CD14-positive monocyte (primary cell): ENCODE measurements around the gene PEMT. TPM values are rescaled to one million over a fixed set of nuclear protein-coding genes. Genes with fewer than 3 reads are reported as not detected.
A peak's percentile ranks its signal among the peaks of the same experiment; 100 is the strongest.

Experiments
- DNase-seq, 3 donors: peaks; one replicate each; pipeline ENCODE4 v3.0.0-alpha.2; 2011 to 2022
- H2AFZ ChIP-seq: 2 replicates; pipeline ENCODE4 v1.6.0; 2012; ENCODE audit warnings: mild to moderate bottlenecking, low read depth, low read length, inconsistent platforms; ENCODE audit not compliant: insufficient read depth, poor library complexity, severe bottlenecking
- H3K27ac ChIP-seq, 2 donors: 1 replicate in 1 of 2; 2 replicates in 1 of 2; pipeline ENCODE4 v1.5.1; 2012 to 2013; ENCODE audit warnings: low read length in 2 of 2, control low read depth in 1 of 2, inconsistent platforms in 1 of 2, low read depth in 1 of 2, mild to moderate bottlenecking in 1 of 2
- H3K27me3 ChIP-seq, 2 donors: one replicate each; pipeline versions ENCODE4 v1.6.0 to v1.6.1; 2011 to 2013; ENCODE audit warnings: low read length in 2 of 2; ENCODE audit not compliant: control insufficient read depth in 2 of 2, insufficient read depth in 2 of 2
- H3K36me3 ChIP-seq, 2 donors: replicated peaks in 1 of 2; 1 replicate in 1 of 2; 2 replicates in 1 of 2; pipeline versions ENCODE4 v1.5.1 to v1.6.1; 2012 to 2013; ENCODE audit warnings: low read length in 2 of 2, control low read depth in 1 of 2, inconsistent platforms in 1 of 2, mild to moderate bottlenecking in 1 of 2; ENCODE audit not compliant: insufficient read depth in 2 of 2, control insufficient read depth in 1 of 2
- H3K4me1 ChIP-seq, 2 donors: 1 replicate in 1 of 2; 2 replicates in 1 of 2; pipeline versions ENCODE4 v1.5.1 to v1.6.1; 2012 to 2013; ENCODE audit warnings: low read length in 2 of 2, control low read depth in 1 of 2, inconsistent platforms in 1 of 2, mild to moderate bottlenecking in 1 of 2, moderate library complexity in 1 of 2; ENCODE audit not compliant: insufficient read depth in 2 of 2, control insufficient read depth in 1 of 2
- H3K4me2 ChIP-seq: replicated peaks from 2 replicates; pipeline ENCODE3; 2012; ENCODE audit warnings: low read length, moderate library complexity, mild to moderate bottlenecking; ENCODE audit not compliant: poor library complexity, severe bottlenecking; ENCODE audit errors: extremely low read depth
- H3K4me3 ChIP-seq, 3 experiments: fragments of 200-600 bp in 1 of 3; sonication (generic) in 1 of 3; replicated peaks in 1 of 3; 1 replicate in 2 of 3; 2 replicates in 1 of 3; pipeline ENCODE4 v1.5.1; 2011 to 2013; ENCODE audit warnings: low read length in 3 of 3, mild to moderate bottlenecking in 3 of 3, control low read depth in 2 of 3, low read depth in 2 of 3, inconsistent platforms in 1 of 3, moderate library complexity in 1 of 3
- H3K79me2 ChIP-seq: 2 replicates; pipeline ENCODE4 v1.6.0; 2012; ENCODE audit warnings: mild to moderate bottlenecking, control low read depth, inconsistent platforms, low read length, moderate library complexity; ENCODE audit not compliant: insufficient read depth
- H3K9ac ChIP-seq: 2 replicates; pipeline ENCODE4 v1.6.0; 2017; ENCODE audit warnings: low read length, mild to moderate bottlenecking; ENCODE audit not compliant: insufficient read depth, poor library complexity, severe bottlenecking
- H3K9me3 ChIP-seq, 2 donors: replicated peaks in 1 of 2; 1 replicate in 1 of 2; 2 replicates in 1 of 2; pipeline versions ENCODE4 v1.5.1 to v1.6.1; 2012 to 2013; ENCODE audit warnings: low read length in 2 of 2, control low read depth in 1 of 2; ENCODE audit not compliant: control insufficient read depth in 1 of 2, insufficient read depth in 1 of 2
- H4K20me1 ChIP-seq: 2 replicates; pipeline ENCODE4 v1.6.0; 2012; ENCODE audit warnings: mild to moderate bottlenecking, low read length, control low read depth, moderate library complexity; ENCODE audit not compliant: insufficient read depth
- H3K27ac Mint-ChIP-seq, 7 donors: one replicate each; pipeline ENCODE4 v1.8.0; 2020; ENCODE audit warnings: mild to moderate bottlenecking in 7 of 7, mixed read lengths in 7 of 7, moderate library complexity in 6 of 7, inconsistent platforms in 2 of 7
- H3K27me3 Mint-ChIP-seq, 3 donors: one replicate each; pipeline ENCODE4 v1.8.0; 2021 to 2022; ENCODE audit warnings: low read depth in 3 of 3, mild to moderate bottlenecking in 3 of 3, mixed read lengths in 3 of 3, moderate library complexity in 3 of 3, inconsistent platforms in 1 of 3
- H3K36me3 Mint-ChIP-seq, 2 donors: one replicate each; pipeline ENCODE4 v1.8.0; 2020; ENCODE audit warnings: mixed read lengths in 2 of 2, inconsistent platforms in 1 of 2, mild to moderate bottlenecking in 1 of 2
- H3K4me1 Mint-ChIP-seq: one replicate; pipeline ENCODE4 v1.8.0; 2020; ENCODE audit warnings: mild to moderate bottlenecking, mixed read lengths
- H3K4me3 Mint-ChIP-seq, 2 donors: one replicate each; pipeline ENCODE4 v1.8.0; 2020; ENCODE audit warnings: mild to moderate bottlenecking in 2 of 2, mixed read lengths in 2 of 2, moderate library complexity in 1 of 2
- H3K9me3 Mint-ChIP-seq, 7 donors: one replicate each; pipeline ENCODE4 v1.8.0; 2020 to 2022; ENCODE audit warnings: mixed read lengths in 7 of 7, mild to moderate bottlenecking in 6 of 7, moderate library complexity in 6 of 7, inconsistent platforms in 2 of 7
- WGBS: methylation state at CpG from one replicate; pipeline ENCODE4 v1.1.5; 2013; ENCODE audit warnings: missing lambda C conversion rate; ENCODE audit not compliant: insufficient coverage; 5-methylcytosine and 5-hydroxymethylcytosine counted together
- intact Hi-C, 2 donors: fragments of 100-400 bp; cut with micrococcal nuclease; formaldehyde crosslinking; loops; one replicate each; pipeline versions ENCODE4 v1.15.0 to v1.15.1; 2023
- polyA plus RNA-seq, 3 donors: library from polyadenylated mRNA; depleted of rRNA in 1 of 3; unstranded in 2 of 3; stranded (reverse) in 1 of 3; fragments of 300-500 nt in 2 of 3; fragments of >200 nt in 1 of 3; fragmentation: Illumina TruSeq in 2 of 3; gene quantifications; 1 replicate in 2 of 3; 2 replicates in 1 of 3; pipeline ENCODE4 v1.2.3, GENCODE V29; 2012 to 2021
- TF ChIP-seq, protein P1 (sequence below): fragments of 200-600 bp; IDR thresholded peaks from one replicate; pipeline ENCODE4 v1.8.0; 2022; ENCODE audit warnings: antibody characterized with exemption, mild to moderate bottlenecking

The PEMT gene
- polyA plus RNA-seq, 3 donors: 26.7 to 41.0 (median 38.4) TPM

DNA sequence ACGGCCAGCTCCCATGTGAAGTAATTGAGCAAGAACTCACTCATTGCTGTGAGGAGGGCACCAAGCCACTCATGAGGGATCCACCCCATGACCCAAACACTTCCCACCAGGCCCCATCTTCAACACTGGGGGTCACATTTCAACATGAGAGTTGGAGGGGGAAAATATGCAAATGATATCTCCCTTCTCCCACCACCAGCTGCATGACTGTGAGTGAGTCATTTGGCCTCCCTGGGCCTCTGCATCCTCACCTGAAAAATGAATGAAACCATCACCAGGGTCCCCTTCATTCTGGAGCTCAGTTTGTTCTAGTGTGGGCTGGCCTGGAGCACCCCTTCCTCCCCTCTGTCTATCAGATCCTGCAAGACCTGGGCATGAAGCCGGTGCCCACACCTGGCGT, 121.5 kb downstream of the PEMT start:
- H4K20me1 ChIP-seq: no peaks in the 10 kb centered on the region
- no peak overlapping the region for H3K4me3 Mint-ChIP-seq
- H3K9ac ChIP-seq: no peak overlapping the region
- H3K27me3 ChIP-seq: no peaks in the 10 kb centered on the region
- no peaks in the 10 kb centered on the region for H3K36me3 Mint-ChIP-seq
- H3K79me2 ChIP-seq: no peaks in the 10 kb centered on the region
- no peak overlapping the region for H2AFZ ChIP-seq
- WGBS: 100% methylated on average over 2 of the region's 3 CpGs
- no peak for DNase-seq
- TF ChIP-seq, protein P1, sequence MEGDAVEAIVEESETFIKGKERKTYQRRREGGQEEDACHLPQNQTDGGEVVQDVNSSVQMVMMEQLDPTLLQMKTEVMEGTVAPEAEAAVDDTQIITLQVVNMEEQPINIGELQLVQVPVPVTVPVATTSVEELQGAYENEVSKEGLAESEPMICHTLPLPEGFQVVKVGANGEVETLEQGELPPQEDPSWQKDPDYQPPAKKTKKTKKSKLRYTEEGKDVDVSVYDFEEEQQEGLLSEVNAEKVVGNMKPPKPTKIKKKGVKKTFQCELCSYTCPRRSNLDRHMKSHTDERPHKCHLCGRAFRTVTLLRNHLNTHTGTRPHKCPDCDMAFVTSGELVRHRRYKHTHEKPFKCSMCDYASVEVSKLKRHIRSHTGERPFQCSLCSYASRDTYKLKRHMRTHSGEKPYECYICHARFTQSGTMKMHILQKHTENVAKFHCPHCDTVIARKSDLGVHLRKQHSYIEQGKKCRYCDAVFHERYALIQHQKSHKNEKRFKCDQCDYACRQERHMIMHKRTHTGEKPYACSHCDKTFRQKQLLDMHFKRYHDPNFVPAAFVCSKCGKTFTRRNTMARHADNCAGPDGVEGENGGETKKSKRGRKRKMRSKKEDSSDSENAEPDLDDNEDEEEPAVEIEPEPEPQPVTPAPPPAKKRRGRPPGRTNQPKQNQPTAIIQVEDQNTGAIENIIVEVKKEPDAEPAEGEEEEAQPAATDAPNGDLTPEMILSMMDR: no peak
- no peak overlapping the region for H3K4me3 ChIP-seq
- peak overlapping the region in 1 of 7 donors; percentile 50 for H3K27ac Mint-ChIP-seq
- H3K36me3 ChIP-seq: no peaks in the 10 kb centered on the region
- no peak overlapping the region for H3K27ac ChIP-seq
- H3K4me1 ChIP-seq: no peaks in the 10 kb centered on the region
- H3K27me3 Mint-ChIP-seq: peaks cover 6 to 10% (median 6%) of the 10 kb centered on the region in 3 donors
- peaks cover 0 to 2% (median 0%) of the 10 kb centered on the region in 7 donors for H3K9me3 Mint-ChIP-seq
- intact Hi-C loops: no loop called here
- H3K4me2 ChIP-seq: no peak overlapping the region
- H3K9me3 ChIP-seq: no peaks in the 10 kb centered on the region
- H3K4me1 Mint-ChIP-seq: no peaks in the 10 kb centered on the region

DNA sequence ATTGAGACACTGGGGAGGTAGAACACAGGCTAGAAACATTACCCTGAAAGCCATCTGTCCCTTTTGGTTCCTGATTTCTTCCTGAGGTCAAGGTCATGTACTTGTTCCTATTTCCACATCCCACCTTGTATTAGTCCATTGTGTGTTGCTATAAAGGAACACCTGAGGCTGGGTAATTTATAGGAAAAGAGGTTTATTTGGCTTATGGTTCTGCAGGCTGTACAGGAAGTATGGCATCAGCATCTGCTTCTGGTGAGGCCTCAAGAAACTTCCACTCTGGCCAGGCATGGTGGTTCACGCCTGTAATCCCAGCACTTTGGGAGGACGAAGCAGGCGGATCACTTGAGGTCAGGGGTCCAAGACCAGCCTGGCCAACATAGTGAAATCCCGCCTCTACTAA, 122.2 kb downstream of the PEMT start:
- Histone ChIP-seq H3K9ac (no peak overlapping the region), H3K79me2 (no peaks in the 10 kb centered on the region), H3K4me3 (no peak overlapping the region), H3K27ac (no peak overlapping the region), H3K36me3 (no peaks in the 10 kb centered on the region), H3K27me3 (no peaks in the 10 kb centered on the region), H3K4me2 (no peak overlapping the region), H3K9me3 (no peaks in the 10 kb centered on the region), H4K20me1 (no peaks in the 10 kb centered on the region), H3K4me1 (no peaks in the 10 kb centered on the region), H2AFZ (no peak overlapping the region)
- peak overlapping the region in 1 of 7 donors; percentile 12 for H3K27ac Mint-ChIP-seq
- TF ChIP-seq, protein P1: no peak
- H3K27me3 Mint-ChIP-seq: peaks cover 6 to 10% (median 6%) of the 10 kb centered on the region in 3 donors
- no peaks in the 10 kb centered on the region for H3K36me3 Mint-ChIP-seq
- 98% methylated on average over 4 of the region's 4 CpGs for WGBS
- DNase-seq: no peak
- H3K4me3 Mint-ChIP-seq: no peak overlapping the region
- peaks cover 0 to 2% (median 0%) of the 10 kb centered on the region in 7 donors for H3K9me3 Mint-ChIP-seq
- intact Hi-C loops: no loop called here
- H3K4me1 Mint-ChIP-seq: no peaks in the 10 kb centered on the region
